Astrocyte (in vitro differentiated cells and primary cell): ENCODE results near the gene PTH2R. TPM values are rescaled to one million over a fixed set of nuclear protein-coding genes. Genes with fewer than 3 reads are reported as not detected.
"Not testable (repeated sequence)": the region's sequence is repeated elsewhere in the genome, so short reads cannot be mapped to it uniquely, and the experiment has no call there.

Experiments used
- DNase-seq: peaks from one replicate; pipeline ENCODE4 v3.0.0-alpha.2; 2010; ENCODE audit warnings: low read depth
- FAIRE-seq: peaks from 2 replicates; lab custom pipeline; 2011; peaks lifted over from hg19 to GRCh38; lab: Jason Lieb, UNC
- H2AFZ ChIP-seq: 2 replicates; pipeline ENCODE4 v1.6.0; 2012; ENCODE audit warnings: low read depth, low read length, inconsistent platforms
- H3K27ac ChIP-seq: 2 replicates; pipeline ENCODE4 v1.5.1; 2011; ENCODE audit warnings: low read depth, low read length, inconsistent platforms
- H3K27me3 ChIP-seq: 2 replicates; pipeline ENCODE4 v1.6.0; 2011; ENCODE audit warnings: low read length, inconsistent platforms; ENCODE audit not compliant: insufficient read depth
- H3K36me3 ChIP-seq: 2 replicates; pipeline ENCODE4 v1.5.1; 2011; ENCODE audit warnings: low read length, inconsistent platforms; ENCODE audit not compliant: insufficient read depth
- H3K4me1 ChIP-seq: 2 replicates; pipeline ENCODE4 v1.5.1; 2011; ENCODE audit warnings: low read length, inconsistent platforms; ENCODE audit not compliant: insufficient read depth
- H3K4me2 ChIP-seq: 2 replicates; pipeline ENCODE4 v1.6.0; 2012; ENCODE audit warnings: low read length, inconsistent platforms
- H3K4me3 ChIP-seq: 2 replicates; pipeline ENCODE4 v1.5.1; 2011; ENCODE audit warnings: low read depth, mild to moderate bottlenecking, low read length, inconsistent platforms; ENCODE audit not compliant: insufficient read depth
- H3K79me2 ChIP-seq: 2 replicates; pipeline ENCODE4 v1.6.0; 2012; ENCODE audit warnings: mild to moderate bottlenecking, low read length, inconsistent platforms; ENCODE audit not compliant: insufficient read depth
- H3K9ac ChIP-seq: 2 replicates; pipeline ENCODE4 v1.6.0; 2012; ENCODE audit warnings: mild to moderate bottlenecking, low read length, inconsistent platforms
- H3K9me3 ChIP-seq: 2 replicates; pipeline ENCODE4 v1.5.1; 2012; ENCODE audit warnings: low read depth, mild to moderate bottlenecking, low read length, inconsistent platforms; ENCODE audit not compliant: insufficient read depth
- H4K20me1 ChIP-seq: 2 replicates; pipeline ENCODE4 v1.6.0; 2012; ENCODE audit warnings: low read length, inconsistent platforms; ENCODE audit not compliant: insufficient read depth
- H3K27ac Mint-ChIP-seq: one replicate; pipeline ENCODE4 v1.8.0; 2021; ENCODE audit warnings: mild to moderate bottlenecking, mixed read lengths; ENCODE audit not compliant: unreplicated experiment
- H3K27me3 Mint-ChIP-seq: one replicate; pipeline ENCODE4 v1.8.0; 2021; ENCODE audit warnings: low read depth, mixed read lengths; ENCODE audit not compliant: unreplicated experiment
- H3K36me3 Mint-ChIP-seq: one replicate; pipeline ENCODE4 v1.8.0; 2021; ENCODE audit warnings: low read depth, mixed read lengths; ENCODE audit not compliant: unreplicated experiment
- H3K4me1 Mint-ChIP-seq: one replicate; pipeline ENCODE4 v1.8.0; 2021; ENCODE audit warnings: low read depth, mixed read lengths; ENCODE audit not compliant: unreplicated experiment
- H3K4me3 Mint-ChIP-seq: one replicate; pipeline ENCODE4 v1.8.0; 2021; ENCODE audit warnings: mild to moderate bottlenecking, moderate library complexity, mixed read lengths; ENCODE audit not compliant: unreplicated experiment
- H3K9me3 Mint-ChIP-seq: one replicate; pipeline ENCODE4 v1.8.0; 2021; ENCODE audit warnings: mild to moderate bottlenecking, mixed read lengths; ENCODE audit not compliant: unreplicated experiment
- EZH2 ChIP-seq: IDR thresholded peaks from 2 replicates; pipeline ENCODE4 v1.6.1; 2012; ENCODE audit warnings: mild to moderate bottlenecking, low read length, inconsistent platforms; ENCODE audit not compliant: insufficient read depth
- total RNA-seq: library from RNA; stranded (reverse); gene quantifications from 2 replicates; pipeline ENCODE4 v1.2.1, GENCODE V29; 2021
- TF ChIP-seq, protein P1 (sequence below): IDR thresholded peaks from 2 replicates; pipeline ENCODE4 v1.5.1; 2011; ENCODE audit warnings: low read depth, mild to moderate bottlenecking, inconsistent platforms, low read length, moderate library complexity; ENCODE audit not compliant: insufficient read depth

PTH2R gene
- total RNA-seq, 1 donor from 2014 or later: not detected

DNA sequence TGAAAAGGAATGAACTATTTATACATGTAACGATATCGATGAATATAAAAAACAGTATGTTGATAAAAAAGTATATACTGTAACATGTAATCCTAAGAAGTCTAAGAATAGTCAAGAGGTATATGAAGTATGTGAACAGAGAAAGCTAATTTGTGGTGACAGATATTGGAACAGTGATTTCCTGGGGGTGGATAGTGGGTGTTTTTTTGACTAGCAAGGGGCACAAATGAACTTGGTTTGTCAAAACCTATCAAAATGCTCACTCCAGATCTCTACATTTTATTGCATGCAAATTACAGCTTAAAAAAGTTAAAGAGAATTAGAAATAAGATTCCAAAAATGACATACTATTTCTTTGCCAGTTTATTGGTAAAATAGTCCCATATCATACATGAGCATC, 35.4 kb downstream of the PTH2R start:
- Histone ChIP-seq H3K27ac (no peak overlapping the region), H3K36me3 (no peaks in the 10 kb centered on the region), H3K9me3 (no peaks in the 10 kb centered on the region), H3K27me3 (no peaks in the 10 kb centered on the region), H3K79me2 (no peaks in the 10 kb centered on the region), H3K4me3 (no peak overlapping the region), H3K9ac (no peak overlapping the region), H4K20me1 (no peaks in the 10 kb centered on the region), H3K4me1 (no peaks in the 10 kb centered on the region), H2AFZ (no peak overlapping the region), H3K4me2 (no peak overlapping the region)
- H3K4me3 Mint-ChIP-seq: no peak overlapping the region
- no peaks in the 10 kb centered on the region for H3K27me3 Mint-ChIP-seq
- DNase-seq (no peak), FAIRE-seq (no peak)
- no peaks in the 10 kb centered on the region for H3K36me3 Mint-ChIP-seq
- H3K4me1 Mint-ChIP-seq: no peaks in the 10 kb centered on the region
- H3K27ac Mint-ChIP-seq: no peak overlapping the region
- H3K9me3 Mint-ChIP-seq: no peaks in the 10 kb centered on the region
- TF ChIP-seq, protein P1, sequence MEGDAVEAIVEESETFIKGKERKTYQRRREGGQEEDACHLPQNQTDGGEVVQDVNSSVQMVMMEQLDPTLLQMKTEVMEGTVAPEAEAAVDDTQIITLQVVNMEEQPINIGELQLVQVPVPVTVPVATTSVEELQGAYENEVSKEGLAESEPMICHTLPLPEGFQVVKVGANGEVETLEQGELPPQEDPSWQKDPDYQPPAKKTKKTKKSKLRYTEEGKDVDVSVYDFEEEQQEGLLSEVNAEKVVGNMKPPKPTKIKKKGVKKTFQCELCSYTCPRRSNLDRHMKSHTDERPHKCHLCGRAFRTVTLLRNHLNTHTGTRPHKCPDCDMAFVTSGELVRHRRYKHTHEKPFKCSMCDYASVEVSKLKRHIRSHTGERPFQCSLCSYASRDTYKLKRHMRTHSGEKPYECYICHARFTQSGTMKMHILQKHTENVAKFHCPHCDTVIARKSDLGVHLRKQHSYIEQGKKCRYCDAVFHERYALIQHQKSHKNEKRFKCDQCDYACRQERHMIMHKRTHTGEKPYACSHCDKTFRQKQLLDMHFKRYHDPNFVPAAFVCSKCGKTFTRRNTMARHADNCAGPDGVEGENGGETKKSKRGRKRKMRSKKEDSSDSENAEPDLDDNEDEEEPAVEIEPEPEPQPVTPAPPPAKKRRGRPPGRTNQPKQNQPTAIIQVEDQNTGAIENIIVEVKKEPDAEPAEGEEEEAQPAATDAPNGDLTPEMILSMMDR: no peak
- TF ChIP-seq EZH2: no peak

DNA sequence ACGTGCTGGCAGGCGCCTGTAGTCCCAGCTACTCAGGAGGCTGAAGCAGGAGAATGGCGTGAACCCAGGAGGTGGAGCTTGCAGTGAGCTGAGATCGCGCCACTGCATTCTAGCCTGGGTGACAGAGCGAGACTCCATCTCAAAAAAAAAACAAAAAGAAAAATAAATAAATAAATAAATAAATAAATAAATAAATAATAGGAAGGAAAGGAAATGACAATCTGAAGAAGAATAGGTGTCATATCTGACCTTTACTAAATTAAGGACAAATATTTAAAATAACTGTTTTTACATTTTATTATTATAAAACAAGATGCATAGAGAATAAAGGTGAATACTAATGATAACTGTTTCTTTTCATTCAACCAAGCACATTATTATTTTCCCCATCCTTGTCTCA, 40.9 kb downstream of the PTH2R start:
- H3K9ac ChIP-seq, H3K27ac ChIP-seq, H3K9me3 Mint-ChIP-seq, H3K4me2 ChIP-seq, H2AFZ ChIP-seq, H3K4me1 ChIP-seq, FAIRE-seq, H3K4me1 Mint-ChIP-seq, H4K20me1 ChIP-seq, H3K27me3 Mint-ChIP-seq, H3K36me3 Mint-ChIP-seq, H3K79me2 ChIP-seq, H3K36me3 ChIP-seq, H3K9me3 ChIP-seq, DNase-seq, H3K4me3 Mint-ChIP-seq, H3K27ac Mint-ChIP-seq, H3K4me3 ChIP-seq, H3K27me3 ChIP-seq: not testable (repeated sequence)

DNA sequence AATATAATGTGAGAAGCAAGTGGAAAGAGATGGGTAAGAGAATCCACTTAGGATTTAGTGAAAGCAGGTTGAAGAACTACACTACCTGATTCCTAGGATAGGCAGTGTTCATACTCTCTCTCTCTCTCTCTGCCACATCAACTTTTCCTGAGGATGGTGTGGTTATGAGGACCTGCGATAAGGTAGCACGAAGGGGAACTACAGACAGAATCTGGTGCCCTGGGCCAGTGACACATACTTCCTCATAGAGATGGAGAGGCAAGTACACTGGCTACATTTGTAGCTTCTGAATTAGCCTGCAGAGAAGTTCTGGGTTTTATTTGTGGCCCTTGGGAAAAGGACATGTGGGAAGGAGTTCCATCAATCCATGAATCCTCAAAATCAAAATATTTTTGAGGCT, 44.5 kb downstream of the PTH2R start:
- DNase-seq (no peak), FAIRE-seq (no peak)
- no peaks in the 10 kb centered on the region for H3K9me3 Mint-ChIP-seq
- TF ChIP-seq, protein P1: no peak
- TF ChIP-seq EZH2: no peak
- no peaks in the 10 kb centered on the region for H3K4me1 Mint-ChIP-seq
- H3K27ac Mint-ChIP-seq: no peak overlapping the region
- H3K27me3 ChIP-seq: no peaks in the 10 kb centered on the region
- H3K27me3 Mint-ChIP-seq: no peaks in the 10 kb centered on the region
- no peak overlapping the region for H3K4me2 ChIP-seq
- no peaks in the 10 kb centered on the region for H4K20me1 ChIP-seq
- no peaks in the 10 kb centered on the region for H3K36me3 Mint-ChIP-seq
- no peaks in the 10 kb centered on the region for H3K9me3 ChIP-seq
- H3K4me1 ChIP-seq: no peaks in the 10 kb centered on the region
- H3K4me3 ChIP-seq: no peak overlapping the region
- no peak overlapping the region for H3K4me3 Mint-ChIP-seq
- H3K9ac ChIP-seq: no peak overlapping the region
- H3K27ac ChIP-seq: no peak overlapping the region
- H2AFZ ChIP-seq: no peak overlapping the region
- no peaks in the 10 kb centered on the region for H3K79me2 ChIP-seq
- no peaks in the 10 kb centered on the region for H3K36me3 ChIP-seq
